Endodermal cell (in vitro differentiated cells): ENCODE measurements around the gene TPRN. TPM values are rescaled to one million over a fixed set of nuclear protein-coding genes. Genes with fewer than 3 reads are reported as not detected.

Experiments used
- DNase-seq: peaks from one replicate; pipeline ENCODE4 v3.0.0-alpha.2; 2017
- H3K27ac ChIP-seq: 2 replicates; pipeline ENCODE4 v1.5.1; 2013; ENCODE audit warnings: mild to moderate bottlenecking, low read depth, low read length, moderate library complexity
- H3K27me3 ChIP-seq: 2 replicates; pipeline ENCODE4 v1.6.1; 2013; ENCODE audit warnings: mild to moderate bottlenecking, low read length, moderate library complexity; ENCODE audit not compliant: insufficient read depth, control insufficient read depth, poor library complexity, severe bottlenecking
- H3K36me3 ChIP-seq: 2 replicates; pipeline ENCODE4 v1.7.0; 2013; ENCODE audit warnings: mild to moderate bottlenecking, low read length, moderate library complexity; ENCODE audit not compliant: control insufficient read depth, insufficient read depth
- H3K4me1 ChIP-seq: one replicate; pipeline ENCODE4 v1.7.0; 2013; ENCODE audit warnings: low read length; ENCODE audit not compliant: control insufficient read depth, insufficient read depth
- H3K4me3 ChIP-seq: 2 replicates; pipeline ENCODE4 v1.5.1; 2013; ENCODE audit warnings: mild to moderate bottlenecking, low read length, moderate library complexity
- H3K9ac ChIP-seq: 2 replicates; pipeline ENCODE4 v1.6.1; 2013; ENCODE audit warnings: mild to moderate bottlenecking, low read length, moderate library complexity; ENCODE audit not compliant: poor library complexity, severe bottlenecking; ENCODE audit errors: extremely low read depth
- H3K9me3 ChIP-seq: 2 replicates; pipeline ENCODE4 v1.6.1; 2013; ENCODE audit warnings: mild to moderate bottlenecking, low read length, moderate library complexity; ENCODE audit not compliant: control insufficient read depth
- H3K27ac Mint-ChIP-seq: 2 replicates; pipeline ENCODE4 v1.8.0; 2020; ENCODE audit warnings: mixed read lengths
- H3K27me3 Mint-ChIP-seq: 2 replicates; pipeline ENCODE4 v1.8.0; 2021; ENCODE audit warnings: mild to moderate bottlenecking, mixed read lengths; ENCODE audit not compliant: insufficient read depth
- H3K36me3 Mint-ChIP-seq: 2 replicates; pipeline ENCODE4 v1.8.0; 2020; ENCODE audit warnings: low read depth, mixed read lengths
- H3K4me1 Mint-ChIP-seq: 2 replicates; pipeline ENCODE4 v1.8.0; 2020; ENCODE audit warnings: mixed read lengths
- H3K4me3 Mint-ChIP-seq: 2 replicates; pipeline ENCODE4 v1.8.0; 2020; ENCODE audit warnings: mild to moderate bottlenecking, moderate library complexity, mixed read lengths
- H3K9me3 Mint-ChIP-seq: 2 replicates; pipeline ENCODE4 v1.8.0; 2020; ENCODE audit warnings: mild to moderate bottlenecking, mixed read lengths
- WGBS, 2 experiments: methylation state at CpG; one replicate each; pipeline versions ENCODE4 v1.1.5 to v1.1.7; 2013; ENCODE audit warnings: missing lambda C conversion rate in 2 of 2, mixed read lengths in 1 of 2; ENCODE audit not compliant: insufficient coverage in 1 of 2, insufficient read length in 1 of 2; 5-methylcytosine and 5-hydroxymethylcytosine counted together
- total RNA-seq, 2 donors: library from RNA; stranded (reverse); fragmentation: NEBNext Ultra II Directional in 1 of 2; extraction: Animal tissue kit (Norgen Biotek cat#: 25700) in 1 of 2; gene quantifications; 2 replicates in 1 of 2; 3 replicates in 1 of 2; pipeline ENCODE4 v1.2.1, GENCODE V29; 2021
- TF ChIP-seq, protein P1 (sequence below): fragments of 200-600 bp; sonication (generic); conservative IDR thresholded peaks from 2 replicates; pipeline ENCODE4 v1.5.0; 2021; ENCODE audit warnings: antibody characterized with exemption, mild to moderate bottlenecking

The TPRN gene
- total RNA-seq, 2 donors from 2014 or later: 19.0 to 23.9 TPM

GRCh38 chr9:137221095-137221505, 20.6 kb upstream of the TPRN start:
- 93 to 100% methylated on average over 1 to 11 of the region's 14 CpGs for WGBS, 2 experiments
- Mint-ChIP-seq H3K4me1 (peaks cover 15% of the 10 kb centered on the region), H3K4me3 (peak overlapping the region; percentile 43), H3K27me3 (no peaks in the 10 kb centered on the region), H3K27ac (peak overlapping the region; percentile 26), H3K36me3 (peaks cover 3% of the 10 kb centered on the region), H3K9me3 (no peaks in the 10 kb centered on the region)
- H3K4me3 ChIP-seq: no peak overlapping the region
- no peaks in the 10 kb centered on the region for H3K36me3 ChIP-seq
- no peak overlapping the region for H3K27ac ChIP-seq
- peaks cover 23% of the 10 kb centered on the region for H3K4me1 ChIP-seq
- no peaks in the 10 kb centered on the region for H3K9me3 ChIP-seq
- no peak for DNase-seq
- no peaks in the 10 kb centered on the region for H3K27me3 ChIP-seq
- no peak overlapping the region for H3K9ac ChIP-seq
- TF ChIP-seq, protein P1, sequence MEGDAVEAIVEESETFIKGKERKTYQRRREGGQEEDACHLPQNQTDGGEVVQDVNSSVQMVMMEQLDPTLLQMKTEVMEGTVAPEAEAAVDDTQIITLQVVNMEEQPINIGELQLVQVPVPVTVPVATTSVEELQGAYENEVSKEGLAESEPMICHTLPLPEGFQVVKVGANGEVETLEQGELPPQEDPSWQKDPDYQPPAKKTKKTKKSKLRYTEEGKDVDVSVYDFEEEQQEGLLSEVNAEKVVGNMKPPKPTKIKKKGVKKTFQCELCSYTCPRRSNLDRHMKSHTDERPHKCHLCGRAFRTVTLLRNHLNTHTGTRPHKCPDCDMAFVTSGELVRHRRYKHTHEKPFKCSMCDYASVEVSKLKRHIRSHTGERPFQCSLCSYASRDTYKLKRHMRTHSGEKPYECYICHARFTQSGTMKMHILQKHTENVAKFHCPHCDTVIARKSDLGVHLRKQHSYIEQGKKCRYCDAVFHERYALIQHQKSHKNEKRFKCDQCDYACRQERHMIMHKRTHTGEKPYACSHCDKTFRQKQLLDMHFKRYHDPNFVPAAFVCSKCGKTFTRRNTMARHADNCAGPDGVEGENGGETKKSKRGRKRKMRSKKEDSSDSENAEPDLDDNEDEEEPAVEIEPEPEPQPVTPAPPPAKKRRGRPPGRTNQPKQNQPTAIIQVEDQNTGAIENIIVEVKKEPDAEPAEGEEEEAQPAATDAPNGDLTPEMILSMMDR: no peak

DNA sequence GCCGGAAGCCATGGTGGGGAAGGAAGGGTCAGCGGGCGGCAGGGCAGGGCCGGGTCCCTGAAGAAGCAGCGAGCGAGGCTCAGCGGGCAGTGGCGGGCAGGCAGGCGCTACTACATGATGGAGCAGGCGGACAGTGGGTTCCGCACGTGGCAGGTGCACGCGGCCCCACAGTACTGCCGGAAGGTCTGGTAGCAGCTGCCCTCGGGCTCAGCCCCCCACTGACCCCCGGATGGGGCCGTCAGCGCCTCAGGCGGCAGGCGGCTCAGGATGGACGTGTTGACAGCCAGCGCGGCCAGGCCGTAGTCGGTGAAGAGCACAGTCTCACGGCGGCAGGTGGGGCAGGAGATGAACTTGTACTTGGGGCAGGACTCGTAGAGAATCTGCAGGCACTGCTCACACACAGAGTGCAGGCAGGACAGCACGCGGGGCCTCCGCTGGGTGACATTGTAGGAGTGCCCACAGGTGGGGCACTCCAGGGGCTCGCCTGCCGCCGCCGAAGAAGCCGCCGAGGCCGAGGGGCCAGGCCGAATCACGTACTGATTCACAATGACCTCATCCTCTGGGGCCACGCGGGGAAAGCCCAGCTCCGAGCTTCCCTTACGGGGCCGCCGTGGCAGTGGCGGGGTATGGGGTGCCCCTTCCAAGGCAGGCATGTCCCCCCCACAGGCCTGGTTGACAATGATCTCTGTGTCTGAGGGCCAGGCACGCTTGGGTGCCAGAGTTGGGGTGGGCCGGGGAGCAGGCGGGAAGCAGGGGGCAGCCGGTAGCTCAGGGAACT, 20.0 kb upstream of the TPRN start:
- Mint-ChIP-seq H3K9me3 (no peaks in the 10 kb centered on the region), H3K4me3 (peak overlapping the region; percentile 30), H3K27ac (peak overlapping the region; percentile 48), H3K36me3 (peaks cover 6% of the 10 kb centered on the region), H3K27me3 (no peaks in the 10 kb centered on the region), H3K4me1 (peaks cover 15% of the 10 kb centered on the region)
- TF ChIP-seq, protein P1: no peak
- 95% methylated on average over 42 to 52 of the region's 52 CpGs for WGBS, 2 experiments
- Histone ChIP-seq H3K27me3 (no peaks in the 10 kb centered on the region), H3K9ac (no peak overlapping the region), H3K4me1 (peaks cover 23% of the 10 kb centered on the region), H3K36me3 (no peaks in the 10 kb centered on the region), H3K4me3 (no peak overlapping the region), H3K27ac (no peak overlapping the region), H3K9me3 (no peaks in the 10 kb centered on the region)
- no peak for DNase-seq

- Histone ChIP-seq H3K27ac (no peak overlapping the region), H3K9me3 (no peaks in the 10 kb centered on the region), H3K4me1 (peaks cover 23% of the 10 kb centered on the region), H3K27me3 (no peaks in the 10 kb centered on the region), H3K9ac (no peak overlapping the region), H3K36me3 (peaks cover 1% of the 10 kb centered on the region), H3K4me3 (no peak overlapping the region)
- Mint-ChIP-seq H3K4me1 (peaks cover 15% of the 10 kb centered on the region), H3K9me3 (no peaks in the 10 kb centered on the region), H3K27me3 (no peaks in the 10 kb centered on the region), H3K27ac (peak overlapping the region; percentile 48), H3K4me3 (peak overlapping the region; percentile 19), H3K36me3 (peaks cover 7% of the 10 kb centered on the region)
- TF ChIP-seq, protein P1: no peak
- WGBS, 2 experiments: 93 to 97% methylated on average over 8 to 10 of the region's 10 CpGs
- no peak for DNase-seq
Measured at GRCh38 chr9:137219757-137220316, 19.3 kb upstream of the TPRN start.
